Retinal pigment epithelial cell (primary cell): ENCODE data around the gene ABHD17C.

Experiments
- DNase-seq: peaks from one replicate; pipeline ENCODE4 v3.0.0-alpha.2; 2010; ENCODE audit warnings: low read depth
- H3K4me3 ChIP-seq: 2 replicates; pipeline ENCODE4 v1.5.1; 2011; ENCODE audit warnings: mild to moderate bottlenecking, low read length, control low read depth, moderate library complexity
- CTCF ChIP-seq: conservative IDR thresholded peaks from 2 replicates; pipeline ENCODE4 v1.5.1; 2011; ENCODE audit warnings: low read depth, low read length, control low read depth, inconsistent platforms

ABHD17C gene

GRCh38 chr15:80769153-80769828 lies 74.2 kb downstream of the ABHD17C start:
- no peak for TF ChIP-seq CTCF
- no peak overlapping the region for H3K4me3 ChIP-seq
- no peak for DNase-seq

GRCh38 chr15:80769829-80770705 lies 75.0 kb downstream of the ABHD17C start:
- no peak overlapping the region for H3K4me3 ChIP-seq
- no peak for DNase-seq
- no peak for TF ChIP-seq CTCF

- H3K4me3 ChIP-seq = no peak overlapping the region
- no peak for DNase-seq
- TF ChIP-seq CTCF = no peak
Measured at GRCh38 chr15:80773122-80773551, 78.0 kb downstream of the ABHD17C start.

- no peak for TF ChIP-seq CTCF
- DNase-seq = no peak
- no peak overlapping the region for H3K4me3 ChIP-seq
Measured at GRCh38 chr15:80773792-80774352, 78.8 kb downstream of the ABHD17C start.

GRCh38 chr15:80774486-80774885 lies 79.4 kb downstream of the ABHD17C start:
- DNase-seq = no peak
- H3K4me3 ChIP-seq = no peak overlapping the region
- no peak for TF ChIP-seq CTCF

GRCh38 chr15:80775338-80775737 lies 80.2 kb downstream of the ABHD17C start:
- no peak overlapping the region for H3K4me3 ChIP-seq
- DNase-seq = no peak
- TF ChIP-seq CTCF = no peak
